Activated CD4-positive, alpha-beta T cell treated with anti-CD3 and anti-CD28 coated beads, Interleukin-2, Interleukin-4, amounts not matched to agents 100 ng/mL and 50 ng/mL, durations not matched to agents 16 hours and 8 hours (primary cell): Measurements from ENCODE around the gene XXYLT1.
"Not testable (repeated sequence)": the region's sequence is repeated elsewhere in the genome, so short reads cannot be mapped to it uniquely, and the experiment has no call there.

Experiments used
- DNase-seq: peaks from one replicate; pipeline ENCODE4 v3.0.0-alpha.2; 2020; ENCODE audit warnings: low spot score

XXYLT1 gene

DNA sequence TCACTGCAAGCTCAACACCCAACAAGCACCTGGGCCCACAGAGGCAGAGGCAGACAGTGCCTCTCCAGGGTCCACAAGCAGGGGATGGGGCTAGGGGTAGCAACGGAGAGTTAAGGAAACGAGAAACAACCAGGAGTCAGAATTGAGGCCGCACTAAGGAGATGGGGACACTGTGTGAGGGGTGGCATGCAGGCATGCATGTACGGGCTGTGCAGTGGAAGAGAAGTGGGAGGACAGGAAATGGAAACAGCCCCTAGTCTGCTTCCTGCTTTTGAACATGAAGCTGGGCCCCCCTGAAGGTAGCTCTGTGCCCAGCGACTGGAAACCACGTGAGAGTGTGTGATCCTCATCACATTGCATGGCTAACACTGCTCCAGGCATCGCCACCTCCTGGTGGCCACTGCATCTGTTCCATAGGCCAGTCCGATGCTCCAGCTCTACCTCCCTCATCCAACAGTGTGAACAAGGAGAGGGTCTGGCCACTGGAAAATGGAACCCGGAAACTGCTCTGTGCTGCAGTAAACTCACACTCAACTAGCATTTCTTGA is 44.0 kb downstream of the XXYLT1 start:
- no peak for DNase-seq

GRCh38 chr3:195226445-195226844 is 44.5 kb downstream of the XXYLT1 start:
- no peak for DNase-seq

GRCh38 chr3:195224980-195225580 is 45.9 kb downstream of the XXYLT1 start:
- DNase-seq: no peak

- DNase-seq: no peak
These were observed 46.6 kb downstream of the XXYLT1 start for GRCh38 chr3:195224156-195224979.

- DNase-seq: no peak
These were observed 48.9 kb downstream of the XXYLT1 start for GRCh38 chr3:195221876-195222617.

GRCh38 chr3:195221015-195221853 is 49.7 kb downstream of the XXYLT1 start:
- no peak for DNase-seq

GRCh38 chr3:195219351-195220230 is 51.4 kb downstream of the XXYLT1 start:
- no peak for DNase-seq

GRCh38 chr3:195218331-195218730 is 52.6 kb downstream of the XXYLT1 start:
- not testable (repeated sequence) for DNase-seq

- not testable (repeated sequence) for DNase-seq
These were observed 55.4 kb downstream of the XXYLT1 start for GRCh38 chr3:195215576-195215975.

DNA sequence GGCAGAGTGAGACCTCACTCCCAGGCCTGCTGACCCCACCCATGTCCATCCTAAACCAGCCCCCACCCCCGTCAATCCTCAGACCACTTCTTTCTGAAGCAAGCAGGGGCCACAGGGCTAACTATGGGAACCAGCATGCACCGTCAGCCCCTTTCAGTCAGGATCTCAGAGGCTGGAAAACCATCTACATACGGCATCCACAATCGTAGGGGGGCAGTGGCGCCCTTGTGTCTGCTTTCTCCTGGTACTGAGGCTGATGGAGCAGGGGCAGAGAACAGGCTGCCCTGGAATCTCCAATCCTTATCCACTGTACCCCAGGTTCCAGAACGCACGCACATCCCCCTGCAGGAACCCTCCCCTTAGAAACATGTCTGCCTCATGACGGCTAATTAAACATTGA is 56.6 kb downstream of the XXYLT1 start:
- no peak for DNase-seq

- no peak for DNase-seq
These were observed 57.2 kb downstream of the XXYLT1 start for GRCh38 chr3:195213639-195214315.

GRCh38 chr3:195212749-195213375 is 58.1 kb downstream of the XXYLT1 start:
- no peak for DNase-seq

DNA sequence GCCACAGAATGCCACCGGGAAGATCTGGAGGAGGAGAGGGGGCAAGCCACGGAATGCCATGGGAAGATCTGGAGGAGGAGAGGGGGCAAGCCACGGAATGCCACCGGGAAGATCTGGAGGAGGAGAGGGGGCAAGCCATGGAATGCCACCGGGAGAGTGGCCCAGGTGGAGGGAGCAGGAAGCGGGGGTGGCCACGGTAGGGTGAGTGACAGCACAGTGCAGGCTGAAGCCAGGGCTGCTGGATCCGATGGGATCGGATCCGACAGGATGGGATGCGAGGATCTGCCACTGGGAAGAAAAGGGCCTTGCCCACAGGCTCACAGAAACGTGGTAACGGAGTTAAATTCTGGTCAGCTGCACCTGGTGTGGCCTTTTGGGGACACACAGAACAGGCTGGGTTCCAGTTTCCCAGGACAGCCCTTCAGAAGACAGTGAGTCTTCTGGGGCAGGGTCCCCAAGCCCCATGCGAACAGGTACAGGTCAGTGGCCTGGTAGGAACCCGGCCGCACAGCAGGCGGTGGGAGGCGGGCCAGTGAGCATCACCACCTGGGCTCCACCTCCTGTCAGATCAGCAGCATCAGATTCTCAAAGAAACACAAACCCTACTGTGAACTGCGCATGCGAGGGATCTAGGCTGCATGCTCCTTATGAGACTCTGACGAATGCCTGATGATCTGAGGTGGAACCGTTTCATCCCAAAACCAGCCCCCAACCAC is 58.8 kb downstream of the XXYLT1 start:
- DNase-seq: no peak

DNA sequence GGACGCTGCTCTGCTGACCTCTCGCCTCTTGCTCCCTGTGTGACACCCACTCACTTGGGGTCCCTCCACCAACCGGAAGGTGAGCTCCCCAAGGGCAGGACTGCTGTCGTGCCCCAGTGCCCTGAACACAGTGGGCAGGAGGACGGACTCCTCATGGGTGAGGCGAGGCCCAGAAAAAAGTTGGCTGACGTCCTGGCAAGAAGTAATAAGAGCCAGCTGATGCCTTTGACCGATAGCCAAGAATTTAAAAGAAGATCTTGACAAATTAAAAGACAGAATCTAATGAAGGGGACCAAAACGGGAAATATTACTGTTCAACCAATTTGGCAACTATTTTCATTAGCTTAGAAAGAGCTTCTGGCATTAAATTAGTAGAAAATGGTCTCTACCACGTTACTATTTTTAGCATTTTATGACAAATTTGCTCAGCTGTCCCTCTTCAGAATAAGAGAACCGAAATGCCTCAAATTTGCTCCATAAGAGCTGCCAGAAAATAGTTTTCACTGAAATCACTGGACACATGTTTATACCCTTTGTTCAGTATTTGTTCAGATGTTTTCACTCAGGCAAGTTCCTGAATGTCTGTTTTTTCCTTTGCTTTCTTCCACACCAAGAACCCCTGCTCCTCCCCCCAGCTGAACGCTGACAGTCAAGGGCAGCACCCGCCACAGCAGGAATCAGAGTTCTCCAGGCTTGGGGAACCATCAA is 60.5 kb downstream of the XXYLT1 start:
- DNase-seq: no peak

DNA sequence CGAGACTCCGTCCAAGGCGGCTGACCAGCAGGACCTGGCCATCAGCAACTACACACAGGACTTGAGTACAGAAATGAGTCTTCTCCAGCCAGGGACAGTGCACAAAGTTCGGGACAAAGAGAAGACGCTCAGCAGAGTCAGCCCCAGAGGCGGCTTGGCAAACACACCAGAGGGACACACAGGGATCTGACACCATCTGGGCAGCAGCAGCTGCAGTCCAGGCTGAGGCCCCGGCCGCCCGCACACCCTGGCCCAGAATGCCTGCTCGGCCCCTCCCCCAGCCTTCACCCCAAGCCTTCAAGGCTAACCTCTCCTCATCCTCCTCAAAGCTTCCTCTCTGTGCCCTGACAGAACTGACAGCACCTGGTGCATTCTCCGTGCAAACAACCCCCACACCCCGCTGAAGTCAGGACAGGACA is 61.1 kb downstream of the XXYLT1 start:
- no peak for DNase-seq

DNA sequence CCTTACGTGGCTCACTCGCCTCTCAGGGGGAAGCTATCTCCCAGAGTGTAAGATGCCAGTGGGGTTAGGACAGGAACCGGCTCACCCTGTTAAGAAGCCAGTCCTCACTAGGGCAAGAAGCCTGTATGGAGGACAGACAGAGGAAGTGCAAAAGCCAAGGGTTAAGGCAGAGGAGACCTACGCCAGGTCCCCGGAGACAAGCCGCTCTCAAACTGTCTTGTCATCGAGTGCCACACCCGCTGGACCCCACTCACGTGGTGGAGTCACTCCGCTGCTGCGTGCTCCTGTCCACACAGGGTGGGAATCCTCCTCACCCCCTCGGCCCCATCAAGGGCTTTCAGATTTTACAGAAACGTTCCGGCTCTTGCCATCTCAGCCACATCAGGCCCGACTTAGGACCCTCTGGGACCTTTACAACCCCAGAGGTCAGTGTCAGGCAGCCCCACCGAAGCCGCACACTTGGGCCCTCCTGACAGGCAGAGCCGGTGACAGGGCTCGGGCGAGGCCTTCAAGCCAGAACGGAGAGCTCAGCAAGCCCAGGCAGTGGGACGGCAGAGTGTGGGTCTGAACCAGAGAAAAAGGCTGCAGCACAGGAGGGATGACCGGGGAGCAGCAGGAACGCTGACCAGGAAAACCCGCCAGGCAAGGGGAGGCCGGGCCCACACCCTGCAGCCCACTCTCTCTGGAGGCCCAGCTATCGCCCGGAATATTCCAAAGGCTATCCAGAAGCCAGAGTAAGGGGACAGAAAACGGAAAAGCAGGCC is 61.7 kb downstream of the XXYLT1 start:
- DNase-seq: no peak

- no peak for DNase-seq
These were observed 62.3 kb downstream of the XXYLT1 start for GRCh38 chr3:195208631-195209030.

DNA sequence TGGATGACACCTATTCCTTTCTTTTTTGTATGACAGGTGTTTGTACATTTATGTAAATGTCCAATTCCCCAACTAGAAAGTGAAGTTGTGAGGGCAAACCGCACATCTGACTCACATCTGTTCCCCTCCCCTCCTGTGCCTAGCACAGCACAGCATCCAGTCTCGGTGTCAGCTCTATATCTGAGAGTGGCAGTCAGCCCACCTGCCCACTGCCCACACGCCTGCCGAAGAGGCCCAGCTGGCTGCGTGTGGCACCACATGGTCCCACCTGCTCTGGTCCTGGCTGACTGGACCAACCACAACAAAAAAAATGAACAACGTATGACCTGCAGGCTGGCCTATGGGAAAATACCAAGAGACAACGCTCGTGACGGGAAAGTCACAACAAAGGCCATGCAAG is 62.8 kb downstream of the XXYLT1 start:
- DNase-seq: no peak
